GM12891 (cell line): Measurements from ENCODE around the gene BMI1.
"Not testable (repeated sequence)": the region's sequence is repeated elsewhere in the genome, so short reads cannot be mapped to it uniquely, and the experiment has no call there.

ENCODE experiments used
- POLR2A ChIP-seq: IDR thresholded peaks from 2 replicates; pipeline ENCODE4 v1.6.1; 2011; ENCODE audit warnings: low read depth, low read length, control low read depth
- POLR2AphosphoS5 ChIP-seq: IDR thresholded peaks from 2 replicates; pipeline ENCODE4 v1.6.1; 2011; ENCODE audit warnings: low read depth, low read length, control low read depth
- POU2F2 ChIP-seq: IDR thresholded peaks from 2 replicates; pipeline ENCODE4 v1.6.1; 2011; ENCODE audit warnings: low read depth, mild to moderate bottlenecking, control low read depth, low read length, moderate library complexity
- SPI1 ChIP-seq: IDR thresholded peaks from 2 replicates; pipeline ENCODE4 v1.6.1; 2011; ENCODE audit warnings: low read depth, low read length, control low read depth
- TAF1 ChIP-seq: IDR thresholded peaks from 2 replicates; pipeline ENCODE4 v1.6.1; 2011; ENCODE audit warnings: low read depth, low read length, control low read depth

- TF ChIP-seq SPI1, TAF1, POLR2A, POLR2AphosphoS5, POU2F2: not testable (repeated sequence)
Observed at GRCh38 chr10:22310012-22310411, 10.9 kb upstream of the BMI1 start.
